Neural progenitor cell (in vitro differentiated cells): Measurements from ENCODE around the gene ERO1A.

Source experiments
- EZH2phosphoT487 ChIP-seq: fragments of 200-600 bp; sonication (generic); IDR thresholded peaks from 2 replicates; pipeline ENCODE4 v1.6.1; 2017; ENCODE audit warnings: antibody characterized with exemption
- TF ChIP-seq, protein P1 (sequence below): fragments of 200-600 bp; sonication (generic); IDR thresholded peaks from 2 replicates; pipeline ENCODE4 v1.5.1; 2017; ENCODE audit warnings: antibody characterized with exemption, mild to moderate bottlenecking

DNA sequence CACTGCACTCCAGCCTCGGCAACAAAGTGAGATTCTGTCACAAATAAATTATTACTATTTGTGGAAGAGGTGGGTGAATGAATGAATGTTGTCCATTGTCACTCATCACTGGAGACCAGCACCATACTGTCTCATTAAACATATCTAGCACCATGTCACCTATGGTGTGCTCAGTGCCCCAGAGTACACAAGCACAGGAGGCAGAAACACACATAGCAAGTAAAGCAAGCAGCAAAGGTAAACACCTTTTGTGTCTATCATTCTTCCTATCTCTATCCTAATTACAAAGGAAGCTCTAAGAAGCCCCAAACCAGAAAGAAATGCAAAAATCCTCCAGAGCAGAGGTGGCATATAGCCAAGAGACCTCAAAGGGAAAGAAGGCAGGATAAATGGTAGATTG is 9.2 kb downstream of the ERO1A start:
- TF ChIP-seq, protein P1, sequence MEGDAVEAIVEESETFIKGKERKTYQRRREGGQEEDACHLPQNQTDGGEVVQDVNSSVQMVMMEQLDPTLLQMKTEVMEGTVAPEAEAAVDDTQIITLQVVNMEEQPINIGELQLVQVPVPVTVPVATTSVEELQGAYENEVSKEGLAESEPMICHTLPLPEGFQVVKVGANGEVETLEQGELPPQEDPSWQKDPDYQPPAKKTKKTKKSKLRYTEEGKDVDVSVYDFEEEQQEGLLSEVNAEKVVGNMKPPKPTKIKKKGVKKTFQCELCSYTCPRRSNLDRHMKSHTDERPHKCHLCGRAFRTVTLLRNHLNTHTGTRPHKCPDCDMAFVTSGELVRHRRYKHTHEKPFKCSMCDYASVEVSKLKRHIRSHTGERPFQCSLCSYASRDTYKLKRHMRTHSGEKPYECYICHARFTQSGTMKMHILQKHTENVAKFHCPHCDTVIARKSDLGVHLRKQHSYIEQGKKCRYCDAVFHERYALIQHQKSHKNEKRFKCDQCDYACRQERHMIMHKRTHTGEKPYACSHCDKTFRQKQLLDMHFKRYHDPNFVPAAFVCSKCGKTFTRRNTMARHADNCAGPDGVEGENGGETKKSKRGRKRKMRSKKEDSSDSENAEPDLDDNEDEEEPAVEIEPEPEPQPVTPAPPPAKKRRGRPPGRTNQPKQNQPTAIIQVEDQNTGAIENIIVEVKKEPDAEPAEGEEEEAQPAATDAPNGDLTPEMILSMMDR = no peak
- TF ChIP-seq EZH2phosphoT487 = no peak
